ENCODE measurements around the gene WNT7B. TPM values are rescaled to one million over a fixed set of nuclear protein-coding genes. Genes with fewer than 3 reads are reported as not detected.

The WNT7B gene
- total RNA-seq, 1 experiment from 2014 or later: 66.9 TPM

- intact Hi-C loops (cut with micrococcal nuclease; ENCODE audit: unreplicated experiment): loop anchor here (5.0 kb wide), 2 partner anchors 38 to 313 kb away; no protein-coding TSS in a partner anchor
- POLR2A ChIA-PET (ENCODE audit: unreplicated experiment): no interaction called here
Measured at GRCh38 chr22:45999379-45999971, 22.5 kb upstream of the WNT7B start.

DNA sequence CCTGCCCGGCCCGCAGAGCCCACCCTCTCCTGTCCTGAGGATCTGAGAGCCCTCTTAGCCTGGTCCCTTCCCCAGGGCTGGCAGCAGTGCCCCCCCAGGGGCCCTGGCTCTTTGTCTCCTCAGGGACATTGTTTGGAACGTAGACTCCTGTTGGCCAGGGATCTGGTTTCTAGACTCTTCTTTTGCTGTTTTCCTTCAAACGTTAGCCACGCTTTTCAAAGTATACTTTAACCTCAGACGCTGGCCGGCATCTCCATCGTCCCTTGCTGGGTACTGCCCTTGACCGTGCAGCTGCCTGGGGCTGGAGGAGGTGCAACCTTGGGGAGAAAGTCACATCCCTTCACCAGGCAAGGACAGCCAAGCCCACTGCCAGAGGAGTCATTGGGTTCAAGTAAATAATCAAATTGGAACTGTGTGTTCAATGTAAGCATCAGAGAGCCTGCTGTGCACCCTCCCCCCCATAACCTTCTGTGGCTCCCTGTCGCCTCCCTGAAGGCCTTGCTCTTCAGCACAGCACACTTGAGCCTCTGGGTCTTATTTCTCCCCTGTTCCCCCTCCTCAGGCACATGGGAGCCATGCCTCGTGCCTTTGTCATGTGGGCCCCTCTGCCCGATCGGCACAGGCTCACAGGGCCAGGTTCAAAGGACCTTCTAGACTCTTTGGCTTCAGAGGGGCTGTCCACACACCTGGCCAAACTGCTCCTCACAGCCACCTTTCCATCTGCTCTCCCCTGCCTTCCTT, 21.8 kb upstream of the WNT7B start:
- no peaks in the 10 kb centered on the region for H4K20me1 ChIP-seq (ENCODE audit: insufficient read depth)
- peaks cover 5% of the 10 kb centered on the region for H3F3A ChIP-seq (ENCODE audit: insufficient read depth, low read depth)
- TF ChIP-seq, protein P1, sequence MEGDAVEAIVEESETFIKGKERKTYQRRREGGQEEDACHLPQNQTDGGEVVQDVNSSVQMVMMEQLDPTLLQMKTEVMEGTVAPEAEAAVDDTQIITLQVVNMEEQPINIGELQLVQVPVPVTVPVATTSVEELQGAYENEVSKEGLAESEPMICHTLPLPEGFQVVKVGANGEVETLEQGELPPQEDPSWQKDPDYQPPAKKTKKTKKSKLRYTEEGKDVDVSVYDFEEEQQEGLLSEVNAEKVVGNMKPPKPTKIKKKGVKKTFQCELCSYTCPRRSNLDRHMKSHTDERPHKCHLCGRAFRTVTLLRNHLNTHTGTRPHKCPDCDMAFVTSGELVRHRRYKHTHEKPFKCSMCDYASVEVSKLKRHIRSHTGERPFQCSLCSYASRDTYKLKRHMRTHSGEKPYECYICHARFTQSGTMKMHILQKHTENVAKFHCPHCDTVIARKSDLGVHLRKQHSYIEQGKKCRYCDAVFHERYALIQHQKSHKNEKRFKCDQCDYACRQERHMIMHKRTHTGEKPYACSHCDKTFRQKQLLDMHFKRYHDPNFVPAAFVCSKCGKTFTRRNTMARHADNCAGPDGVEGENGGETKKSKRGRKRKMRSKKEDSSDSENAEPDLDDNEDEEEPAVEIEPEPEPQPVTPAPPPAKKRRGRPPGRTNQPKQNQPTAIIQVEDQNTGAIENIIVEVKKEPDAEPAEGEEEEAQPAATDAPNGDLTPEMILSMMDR (conservative IDR thresholded peaks at IDR 0.05): no peak
- TF ChIP-seq EZH2 (IDR thresholded peaks at IDR 0.05; ENCODE audit: low read depth): no peak
- no peak overlapping the region for H3K27ac ChIP-seq
- no peaks in the 10 kb centered on the region for H3K9me2 ChIP-seq (ENCODE audit: insufficient read depth)
- BruUV-seq (replicated peaks): no TSS peak
- intact Hi-C loops (cut with micrococcal nuclease; ENCODE audit: unreplicated experiment): loop anchor here (5.0 kb wide), 2 partner anchors 38 to 313 kb away; no protein-coding TSS in a partner anchor
- H2AFZ ChIP-seq: no peak overlapping the region
- H3K36me3 ChIP-seq (ENCODE audit: low read depth): no peaks in the 10 kb centered on the region
- ChIA-PET CTCF (interaction anchor here (3.3 kb wide), 1 partner anchor 8 kb away, joined by 32 read pairs; no protein-coding TSS in a partner anchor), POLR2A (ENCODE audit: unreplicated experiment) (no interaction called here)
- no peaks in the 10 kb centered on the region for H3K79me2 ChIP-seq (ENCODE audit: low read depth)
- no peak for DNase-seq
- H3K4me2 ChIP-seq: no peak overlapping the region
- H3K4me3 ChIP-seq: no peak overlapping the region
- no peaks in the 10 kb centered on the region for H3K9me3 ChIP-seq (ENCODE audit: insufficient read depth, low read depth)
- H3K27me3 ChIP-seq (ENCODE audit: insufficient read depth, low read depth): no peaks in the 10 kb centered on the region
- H3K4me1 ChIP-seq (replicated peaks; ENCODE audit: insufficient read depth): peaks cover 14% of the 10 kb centered on the region

More at GRCh38 chr22:45999379-45999971, 22.5 kb upstream of the WNT7B start:
- Histone ChIP-seq H2AFZ (no peak overlapping the region), H3K27ac (no peak overlapping the region), H3K4me3 (no peak overlapping the region), H3K4me2 (no peak overlapping the region), H3F3A (ENCODE audit: insufficient read depth, low read depth) (peaks cover 7% of the 10 kb centered on the region), H3K9me3 (ENCODE audit: insufficient read depth, low read depth) (no peaks in the 10 kb centered on the region), H3K36me3 (ENCODE audit: low read depth) (no peaks in the 10 kb centered on the region), H3K9me2 (ENCODE audit: insufficient read depth) (no peaks in the 10 kb centered on the region), H3K4me1 (replicated peaks; ENCODE audit: insufficient read depth) (peaks cover 14% of the 10 kb centered on the region), H4K20me1 (ENCODE audit: insufficient read depth) (no peaks in the 10 kb centered on the region), H3K79me2 (ENCODE audit: low read depth) (no peaks in the 10 kb centered on the region), H3K27me3 (ENCODE audit: insufficient read depth, low read depth) (no peaks in the 10 kb centered on the region)
- DNase-seq: no peak
- no peak for TF ChIP-seq EZH2 (IDR thresholded peaks at IDR 0.05; ENCODE audit: low read depth)
- TF ChIP-seq, protein P1 (conservative IDR thresholded peaks at IDR 0.05): no peak
- CTCF ChIA-PET: no interaction called here
- no TSS peak for BruUV-seq (replicated peaks)

- Histone ChIP-seq H3F3A (ENCODE audit: insufficient read depth, low read depth) (peaks cover 5% of the 10 kb centered on the region), H4K20me1 (ENCODE audit: insufficient read depth) (no peaks in the 10 kb centered on the region), H3K36me3 (ENCODE audit: low read depth) (no peaks in the 10 kb centered on the region), H2AFZ (no peak overlapping the region), H3K9me3 (ENCODE audit: insufficient read depth, low read depth) (no peaks in the 10 kb centered on the region), H3K4me3 (peak overlapping the region; percentile 2; the same call in 1 of the 2 replicates), H3K4me2 (peak overlapping the region; percentile 60), H3K27me3 (ENCODE audit: insufficient read depth, low read depth) (no peaks in the 10 kb centered on the region), H3K27ac (no peak overlapping the region), H3K9me2 (ENCODE audit: insufficient read depth) (no peaks in the 10 kb centered on the region), H3K79me2 (ENCODE audit: low read depth) (no peaks in the 10 kb centered on the region), H3K4me1 (replicated peaks; ENCODE audit: insufficient read depth) (peaks cover 14% of the 10 kb centered on the region)
- no TSS peak for BruUV-seq (replicated peaks)
- TF ChIP-seq EZH2 (IDR thresholded peaks at IDR 0.05; ENCODE audit: low read depth): no peak
- TF ChIP-seq, protein P1 (conservative IDR thresholded peaks at IDR 0.05): no peak
- DNase-seq: no peak
- ChIA-PET CTCF (interaction anchor here (0.7 to 3.3 kb wide), 4 partner anchors 9 to 731 kb away, joined by 4 to 32 read pairs (median 6); no protein-coding TSS in a partner anchor), POLR2A (ENCODE audit: unreplicated experiment) (interaction anchor here (0.5 to 0.6 kb wide), 3 partner anchors 9 to 506 kb away, joined by 3 to 8 read pairs (median 4); no protein-coding TSS in a partner anchor)
- intact Hi-C loops (cut with micrococcal nuclease; ENCODE audit: unreplicated experiment): loop anchor here (5.0 kb wide), 2 partner anchors 39 to 314 kb away; no protein-coding TSS in a partner anchor
Measured at GRCh38 chr22:45997777-45998637, 21.0 kb upstream of the WNT7B start.

Measured in PC-9 (cell line).